Upper lobe of right lung (tissue), 1 donor: ENCODE data around the gene MFSD8. TPM values are rescaled to one million over a fixed set of nuclear protein-coding genes. Genes with fewer than 3 reads are reported as not detected.
A peak's percentile ranks its signal among the peaks of the same experiment; 100 is the strongest.

Source experiments
- ATAC-seq: fragments of 200-7000 bp; cut with Tn5 transposase; one replicate; pipeline ENCODE4 v1.9.1; 2020; ENCODE audit warnings: mild to moderate bottlenecking, moderate library complexity
- DNase-seq: peaks from one replicate; pipeline ENCODE4 v3.0.0-alpha.2; 2020
- H3K27ac ChIP-seq: fragments of 200-600 bp; one replicate; pipeline ENCODE4 v1.8.0; 2022
- H3K27me3 ChIP-seq: fragments of 200-600 bp; one replicate; pipeline ENCODE4 v1.8.0; 2022; ENCODE audit warnings: mild to moderate bottlenecking
- H3K36me3 ChIP-seq: fragments of 200-600 bp; one replicate; pipeline ENCODE4 v1.8.0; 2022
- H3K4me1 ChIP-seq: fragments of 200-600 bp; one replicate; pipeline ENCODE4 v1.8.0; 2022
- H3K4me3 ChIP-seq: fragments of 200-600 bp; one replicate; pipeline ENCODE4 v1.8.0; 2022; ENCODE audit warnings: mild to moderate bottlenecking
- H3K9me3 ChIP-seq: fragments of 200-600 bp; one replicate; pipeline ENCODE4 v1.8.0; 2022
- intact Hi-C: fragments of 100-400 bp; cut with DNase I; formaldehyde crosslinking; loops from one replicate; pipeline ENCODE4 v1.11.0; 2022
- total RNA-seq: library from RNA; stranded (reverse); fragmentation: NEBNext Ultra II Directional; extraction: Animal tissue kit (Norgen Biotek cat#: 25700); gene quantifications from one replicate; pipeline ENCODE4 v1.2.1, GENCODE V29; 2021
- TF ChIP-seq, protein P1 (sequence below): fragments of 200-600 bp; IDR thresholded peaks from one replicate; pipeline ENCODE4 v1.8.0; 2022; ENCODE audit warnings: antibody characterized with exemption
- donor health status: DM: no; HTN: yes; CAD: no; lungs with severe emphysema.

MFSD8 gene
- total RNA-seq, 1 donor from 2014 or later: 27.8 TPM

DNA sequence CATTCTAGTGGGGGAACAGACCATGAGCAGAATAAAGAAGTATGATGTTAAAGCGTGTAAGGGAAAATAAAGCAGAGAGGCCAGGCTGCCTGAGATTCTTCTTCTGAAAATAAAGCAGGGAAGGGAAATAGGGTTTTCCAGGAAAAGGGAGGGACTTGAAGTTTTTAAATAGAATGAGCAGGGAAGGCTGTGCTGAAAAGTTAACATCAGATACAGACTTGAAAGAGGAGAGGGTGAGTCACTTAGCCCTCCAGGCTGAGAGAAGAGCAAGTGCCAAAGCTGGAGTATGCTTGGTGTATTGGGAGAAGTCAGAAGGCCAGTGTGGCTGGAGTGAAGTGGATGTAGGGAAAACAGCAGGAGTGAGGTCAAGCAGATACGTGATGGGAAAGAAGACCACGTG is 94.3 kb downstream of the MFSD8 start:
- TF ChIP-seq, protein P1, sequence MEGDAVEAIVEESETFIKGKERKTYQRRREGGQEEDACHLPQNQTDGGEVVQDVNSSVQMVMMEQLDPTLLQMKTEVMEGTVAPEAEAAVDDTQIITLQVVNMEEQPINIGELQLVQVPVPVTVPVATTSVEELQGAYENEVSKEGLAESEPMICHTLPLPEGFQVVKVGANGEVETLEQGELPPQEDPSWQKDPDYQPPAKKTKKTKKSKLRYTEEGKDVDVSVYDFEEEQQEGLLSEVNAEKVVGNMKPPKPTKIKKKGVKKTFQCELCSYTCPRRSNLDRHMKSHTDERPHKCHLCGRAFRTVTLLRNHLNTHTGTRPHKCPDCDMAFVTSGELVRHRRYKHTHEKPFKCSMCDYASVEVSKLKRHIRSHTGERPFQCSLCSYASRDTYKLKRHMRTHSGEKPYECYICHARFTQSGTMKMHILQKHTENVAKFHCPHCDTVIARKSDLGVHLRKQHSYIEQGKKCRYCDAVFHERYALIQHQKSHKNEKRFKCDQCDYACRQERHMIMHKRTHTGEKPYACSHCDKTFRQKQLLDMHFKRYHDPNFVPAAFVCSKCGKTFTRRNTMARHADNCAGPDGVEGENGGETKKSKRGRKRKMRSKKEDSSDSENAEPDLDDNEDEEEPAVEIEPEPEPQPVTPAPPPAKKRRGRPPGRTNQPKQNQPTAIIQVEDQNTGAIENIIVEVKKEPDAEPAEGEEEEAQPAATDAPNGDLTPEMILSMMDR: no peak
- no peaks in the 10 kb centered on the region for H3K4me1 ChIP-seq
- no peaks in the 10 kb centered on the region for H3K9me3 ChIP-seq
- H3K36me3 ChIP-seq: no peaks in the 10 kb centered on the region
- ATAC-seq (peak; percentile 87), DNase-seq (no peak)
- no peak overlapping the region for H3K4me3 ChIP-seq
- no peak overlapping the region for H3K27ac ChIP-seq
- no peaks in the 10 kb centered on the region for H3K27me3 ChIP-seq
- intact Hi-C loops: no loop called here

DNA sequence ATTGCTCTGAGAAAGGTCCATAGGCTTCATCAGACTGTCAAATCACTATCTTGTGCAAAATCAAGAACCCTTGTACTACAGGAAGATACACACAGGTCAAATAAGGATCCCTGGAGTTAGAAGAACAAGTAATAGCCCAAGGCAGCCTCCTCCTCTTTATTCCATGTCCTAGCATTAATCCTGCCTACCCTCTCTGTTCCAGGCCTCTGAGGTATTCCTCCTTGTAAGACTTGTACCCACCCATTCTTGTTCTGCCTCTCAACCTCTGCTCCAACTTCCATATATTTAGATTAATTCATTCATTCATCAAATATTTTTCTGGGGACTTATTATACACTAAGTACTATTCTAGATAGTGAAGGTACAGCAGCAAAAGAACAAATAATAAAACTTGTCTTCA is 94.7 kb downstream of the MFSD8 start:
- Histone ChIP-seq H3K4me3 (no peak overlapping the region), H3K4me1 (no peaks in the 10 kb centered on the region), H3K9me3 (no peaks in the 10 kb centered on the region), H3K36me3 (no peaks in the 10 kb centered on the region), H3K27ac (no peak overlapping the region), H3K27me3 (no peaks in the 10 kb centered on the region)
- no peak for DNase-seq
- intact Hi-C loops: no loop called here
- no peak for ATAC-seq
- TF ChIP-seq, protein P1: no peak

DNA sequence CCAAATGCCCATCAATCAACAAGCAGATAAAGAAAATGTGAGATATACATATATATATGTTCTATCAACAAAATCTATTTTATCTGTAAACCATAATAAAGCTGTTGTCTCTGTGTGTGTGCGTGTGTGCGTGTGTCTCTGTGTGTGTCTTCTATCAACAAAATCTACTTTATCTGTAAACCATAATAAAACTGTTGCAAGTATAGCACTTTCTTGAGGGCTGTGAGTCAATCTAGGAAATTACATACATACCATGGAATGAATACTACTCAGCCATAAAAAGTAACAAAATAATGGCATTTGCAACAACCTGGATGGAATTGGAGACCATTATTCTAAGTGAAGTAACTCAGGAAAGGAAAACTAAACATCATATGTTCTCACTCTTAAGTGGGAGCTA is 96.8 kb downstream of the MFSD8 start:
- H3K27me3 ChIP-seq: no peaks in the 10 kb centered on the region
- H3K36me3 ChIP-seq: no peaks in the 10 kb centered on the region
- no peaks in the 10 kb centered on the region for H3K9me3 ChIP-seq
- TF ChIP-seq, protein P1: no peak
- DNase-seq (no peak), ATAC-seq (no peak)
- no peak overlapping the region for H3K27ac ChIP-seq
- intact Hi-C loops: no loop called here
- no peak overlapping the region for H3K4me3 ChIP-seq
- no peaks in the 10 kb centered on the region for H3K4me1 ChIP-seq

Other genes with a start within 250 kb of the MFSD8 start
- gene SLC25A31, start 234.8 kb downstream of the MFSD8 start, total RNA-seq: not detected
- gene HSPA4L, start 182.9 kb downstream of the MFSD8 start, total RNA-seq: 5.7 TPM
- 0.69 TPM for gene PLK4, start 84.3 kb downstream of the MFSD8 start, total RNA-seq
- gene ABHD18, start 233 bp upstream of the MFSD8 start, total RNA-seq: 14.4 TPM
- 16.8 TPM for gene LARP1B, start 96.1 kb upstream of the MFSD8 start, total RNA-seq